NCI-H2227 (cell line): ENCODE results near the gene TLE4.
"Not testable (repeated sequence)": the region's sequence is repeated elsewhere in the genome, so short reads cannot be mapped to it uniquely, and the experiment has no call there.

Experiments used
- DNase-seq: peaks from one replicate; lab custom pipeline; 2025; ENCODE audit not compliant: unreplicated experiment; lab: John Stamatoyannopoulos, UW

Gene TLE4

DNA sequence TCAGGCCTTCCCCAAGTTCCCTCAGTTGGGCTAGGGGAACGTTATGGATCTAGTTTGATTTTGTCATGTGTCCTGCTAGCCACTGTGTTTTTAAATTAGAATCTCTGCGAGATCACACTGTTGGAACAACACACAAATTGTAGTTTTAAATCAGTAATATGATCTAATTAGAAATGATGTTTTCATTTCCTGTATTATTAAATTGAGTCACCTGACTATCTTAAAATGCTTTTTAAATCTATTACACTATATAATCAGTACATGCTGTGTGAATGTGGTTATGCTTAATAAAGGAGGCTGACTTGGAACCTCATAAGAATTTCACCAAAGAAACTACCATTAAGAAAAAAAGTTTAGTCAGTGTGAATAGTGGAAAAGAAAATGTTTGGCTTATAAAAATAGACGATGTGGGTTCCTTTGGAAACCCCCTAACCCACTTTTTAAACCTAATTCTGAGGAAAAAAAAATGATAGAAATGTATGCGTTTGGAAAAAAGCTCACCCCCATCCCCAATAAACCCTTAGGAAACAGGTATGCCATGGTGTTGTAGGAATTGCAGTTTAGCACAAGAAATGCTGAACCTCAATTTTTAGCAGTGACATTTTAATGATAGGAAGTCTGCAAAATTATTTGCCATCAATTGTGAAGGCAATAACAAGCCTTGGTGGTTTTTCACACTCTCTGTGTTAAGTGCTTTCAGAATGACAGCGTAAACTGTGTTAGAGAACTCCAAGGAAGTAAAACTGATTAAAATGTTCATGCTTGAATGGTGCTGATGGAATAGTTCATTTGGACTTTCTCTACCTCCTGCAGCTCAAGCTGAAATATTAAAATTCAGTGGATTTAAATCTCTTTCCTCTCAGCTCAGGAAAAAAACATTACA lies 59.0 kb downstream of the TLE4 start:
- no peak for DNase-seq

DNA sequence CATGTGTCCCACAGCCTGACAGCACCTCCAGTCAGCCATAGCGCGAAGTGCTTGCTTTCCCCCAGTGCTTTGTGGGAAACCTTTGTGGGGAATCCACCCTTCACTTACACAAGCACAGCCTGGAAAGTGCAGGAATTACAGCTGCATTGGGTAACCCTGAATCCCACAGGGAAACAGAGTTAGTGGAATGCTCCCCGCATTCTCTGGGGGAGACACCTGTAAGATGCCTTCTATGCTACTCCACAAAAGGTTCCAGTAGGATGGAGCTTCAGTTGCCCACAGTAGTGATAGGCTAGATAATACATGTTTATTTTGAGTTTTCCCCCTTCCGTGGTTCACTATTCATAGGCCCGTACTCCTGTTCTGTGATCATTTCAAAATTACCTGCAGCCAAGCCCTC lies 60.3 kb downstream of the TLE4 start:
- DNase-seq: no peak

DNA sequence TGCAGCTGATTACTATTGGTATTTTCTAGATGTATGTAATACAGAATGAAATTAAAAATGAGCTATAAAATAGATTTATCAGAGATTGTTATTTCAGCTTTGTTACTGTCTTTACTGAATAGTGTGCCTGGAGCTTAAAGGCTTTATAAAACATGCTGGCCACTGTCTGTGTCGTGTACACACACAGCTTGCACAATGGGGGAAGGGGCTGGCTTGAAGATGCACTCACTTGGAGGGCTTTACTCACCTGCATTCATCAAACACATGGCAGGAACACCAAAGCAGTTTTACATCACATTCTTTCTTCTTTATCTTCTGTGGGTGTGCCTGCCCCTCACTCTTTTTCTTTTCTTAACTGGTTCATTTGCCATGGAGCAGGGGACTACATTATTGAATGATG lies 60.9 kb downstream of the TLE4 start:
- DNase-seq: no peak

DNA sequence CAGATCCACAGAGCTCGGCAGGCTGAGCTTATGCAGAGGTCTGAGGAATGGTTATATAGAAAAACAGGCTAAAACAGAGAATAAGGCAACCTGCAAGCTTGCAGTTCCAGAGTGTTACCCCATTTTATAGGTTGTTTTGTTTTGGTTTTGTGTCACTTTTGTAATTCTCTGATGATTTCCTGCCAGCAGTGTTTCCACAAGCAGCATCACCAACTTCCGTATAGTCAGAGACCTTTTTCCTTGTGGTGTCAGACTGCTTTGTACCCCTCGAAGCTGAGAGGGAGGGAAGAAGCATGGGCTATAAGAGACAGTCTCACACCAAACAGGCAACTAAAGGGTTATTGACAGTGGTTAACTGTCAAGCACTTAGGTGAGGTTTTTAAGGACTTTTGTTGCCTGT lies 61.8 kb downstream of the TLE4 start:
- no peak for DNase-seq

DNA sequence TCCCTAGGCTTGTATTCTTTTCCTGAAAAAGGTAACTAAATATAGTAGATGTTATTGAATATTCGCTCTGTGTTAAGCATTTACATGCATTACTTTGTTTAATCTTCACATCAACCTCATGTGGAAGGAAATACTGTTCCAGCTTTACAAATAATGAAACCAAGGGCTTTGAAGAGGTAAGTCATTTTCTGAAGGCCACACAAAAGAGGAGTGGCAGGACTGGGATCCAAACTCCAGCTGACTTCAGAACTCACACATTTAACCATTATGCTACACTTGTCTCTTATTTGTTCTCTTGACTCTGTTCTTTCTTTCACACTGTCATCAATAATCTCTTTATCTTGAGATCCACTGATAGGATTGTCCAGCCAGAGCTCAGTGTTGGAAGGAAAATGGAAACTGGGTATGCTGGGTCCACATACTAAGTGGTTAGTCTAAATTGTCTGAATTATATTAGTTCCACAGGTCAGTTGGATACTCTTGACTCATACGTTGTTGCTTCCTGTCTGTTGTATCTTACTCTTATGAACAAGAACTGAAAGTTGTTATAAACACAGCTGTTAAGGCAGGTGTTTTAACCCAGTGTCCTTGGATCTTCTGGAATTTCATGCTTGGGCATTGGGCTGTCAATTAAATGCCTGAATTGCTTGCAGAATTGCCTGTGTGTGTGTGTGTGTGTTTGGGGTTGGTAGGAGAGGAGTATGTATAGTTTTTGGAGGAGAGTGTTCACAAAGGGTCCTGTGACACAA lies 65.6 kb downstream of the TLE4 start:
- no peak for DNase-seq

DNA sequence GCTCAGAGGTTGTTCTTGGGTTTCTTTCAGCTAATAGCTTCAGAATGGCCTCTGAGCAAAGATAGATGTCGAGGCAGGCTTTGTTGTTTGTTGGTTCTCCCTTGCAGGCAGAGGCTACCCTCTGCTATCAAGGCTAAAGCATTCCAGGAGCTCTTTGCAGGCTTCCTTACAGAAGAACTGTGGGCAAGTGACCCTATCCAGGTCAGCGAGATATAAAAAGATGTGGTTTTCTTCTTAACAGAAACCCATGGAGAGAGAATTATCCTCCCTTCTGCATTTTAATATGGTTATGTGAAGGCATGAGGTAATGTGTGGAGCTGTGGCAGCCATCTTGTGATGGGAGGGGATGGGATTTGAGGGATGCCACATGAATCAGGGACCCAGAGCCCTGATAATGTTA lies 67.0 kb downstream of the TLE4 start:
- DNase-seq: no peak

DNA sequence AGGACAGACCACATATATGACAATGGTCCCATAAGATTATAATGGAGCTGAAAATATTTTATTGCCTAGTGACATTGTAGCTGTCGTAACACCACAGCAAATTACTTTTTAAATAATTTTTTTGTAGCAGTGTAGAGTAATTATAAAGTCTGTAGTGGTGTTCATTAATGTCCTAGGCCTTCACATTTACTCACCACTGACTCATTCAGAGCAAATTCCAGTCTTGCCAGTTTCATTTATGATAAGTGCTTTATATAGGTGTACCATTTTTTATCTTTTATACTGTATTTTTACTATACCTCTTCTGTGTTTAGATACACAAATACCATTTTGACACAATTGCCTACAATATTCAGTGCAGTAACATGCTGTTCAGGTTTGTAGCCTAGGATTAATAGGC lies 67.6 kb downstream of the TLE4 start:
- no peak for DNase-seq

DNA sequence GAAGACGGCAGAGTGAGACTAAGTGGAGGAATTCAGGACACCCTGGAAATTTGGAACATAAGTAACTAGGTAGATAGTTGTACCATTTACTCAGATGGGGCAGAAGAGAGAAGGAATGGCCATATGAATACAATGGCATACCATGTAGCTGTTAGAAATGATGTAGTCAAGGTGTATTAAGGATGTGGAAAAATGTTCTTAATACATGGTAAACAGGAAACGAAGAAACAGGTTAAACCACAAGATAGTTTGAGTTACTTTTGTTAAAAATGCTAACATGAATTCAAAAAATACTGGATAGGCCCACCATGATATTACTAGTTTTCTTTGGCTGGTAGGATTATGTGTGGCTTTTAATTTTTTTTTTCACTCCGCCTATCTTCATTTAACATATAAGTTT lies 68.3 kb downstream of the TLE4 start:
- not testable (repeated sequence) for DNase-seq

DNA sequence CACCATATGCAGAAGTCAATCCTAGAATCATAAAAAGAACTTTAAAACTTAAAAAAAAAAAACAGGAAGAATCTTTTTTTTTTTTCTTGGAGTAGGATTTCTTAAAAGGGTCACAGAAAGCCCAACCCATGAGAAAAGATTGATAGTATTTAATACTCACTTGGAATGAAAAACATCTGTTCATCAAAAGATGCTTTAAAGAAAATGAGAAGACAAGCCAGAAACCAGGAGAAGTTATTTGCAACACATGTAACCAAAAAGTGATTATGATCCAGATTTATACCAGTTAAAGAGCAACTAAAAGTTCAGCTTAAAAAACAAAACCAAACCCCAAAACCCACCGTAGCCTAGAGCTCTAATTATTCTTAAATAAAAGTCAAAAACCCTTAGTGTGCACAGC lies 69.3 kb downstream of the TLE4 start:
- DNase-seq: no peak

DNA sequence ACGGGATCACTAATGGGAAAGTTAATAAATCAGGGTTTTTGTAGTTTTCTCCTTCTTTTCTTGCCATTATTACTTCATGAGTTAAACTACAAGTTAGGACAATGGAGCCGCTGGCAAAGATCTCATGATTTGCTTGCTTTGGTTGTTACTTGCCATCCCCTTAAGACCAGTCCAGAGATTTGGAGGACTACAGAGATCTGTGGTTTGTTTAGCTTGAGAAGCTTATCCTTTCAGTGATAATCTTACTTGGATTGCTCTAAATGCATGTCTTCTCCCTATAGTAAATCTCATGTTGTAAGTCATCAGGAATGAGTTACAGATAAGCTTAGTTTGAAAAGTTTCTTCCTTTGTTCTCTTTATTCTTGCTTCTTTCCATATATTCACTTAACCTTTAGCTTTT lies 70.9 kb downstream of the TLE4 start:
- DNase-seq: no peak

DNA sequence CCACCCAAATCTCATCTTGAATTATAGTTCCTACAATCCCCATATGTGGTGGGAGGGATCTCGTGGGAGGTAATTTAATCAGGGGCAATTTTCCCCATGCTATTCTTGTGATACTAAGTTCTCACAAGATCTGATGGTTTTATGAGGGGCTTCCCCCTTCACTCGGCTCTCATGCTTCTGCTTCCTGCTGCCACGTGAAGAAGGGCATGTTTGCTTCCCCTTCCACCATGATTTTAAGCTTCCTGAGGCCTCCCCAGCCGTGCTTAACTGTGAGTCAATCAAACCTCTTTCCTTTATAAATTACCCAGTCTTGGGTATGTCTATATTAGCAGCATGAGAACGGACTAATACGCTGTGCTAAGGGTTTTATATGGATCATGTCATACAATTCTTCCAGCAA lies 72.3 kb downstream of the TLE4 start:
- DNase-seq: no peak

DNA sequence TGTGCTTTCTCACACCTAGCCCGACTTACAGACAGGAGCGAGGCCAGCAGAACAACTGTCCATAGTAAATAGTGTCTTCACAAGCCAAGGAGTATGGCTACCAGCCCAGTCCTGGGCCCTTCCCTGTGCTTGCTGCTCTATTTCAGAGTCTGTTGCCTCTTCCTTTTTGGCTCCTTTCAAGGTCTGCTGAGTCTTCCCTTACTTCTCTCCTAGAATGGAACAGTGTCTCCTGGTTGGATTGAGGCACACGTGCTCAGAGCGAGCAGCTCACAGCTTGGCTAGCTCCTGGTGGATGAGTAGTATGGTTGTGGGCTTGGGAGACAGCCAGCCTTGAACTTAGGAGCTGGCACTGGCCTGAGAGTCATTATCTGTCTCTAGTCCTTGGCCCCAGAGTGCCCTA lies 72.8 kb downstream of the TLE4 start:
- no peak for DNase-seq

DNA sequence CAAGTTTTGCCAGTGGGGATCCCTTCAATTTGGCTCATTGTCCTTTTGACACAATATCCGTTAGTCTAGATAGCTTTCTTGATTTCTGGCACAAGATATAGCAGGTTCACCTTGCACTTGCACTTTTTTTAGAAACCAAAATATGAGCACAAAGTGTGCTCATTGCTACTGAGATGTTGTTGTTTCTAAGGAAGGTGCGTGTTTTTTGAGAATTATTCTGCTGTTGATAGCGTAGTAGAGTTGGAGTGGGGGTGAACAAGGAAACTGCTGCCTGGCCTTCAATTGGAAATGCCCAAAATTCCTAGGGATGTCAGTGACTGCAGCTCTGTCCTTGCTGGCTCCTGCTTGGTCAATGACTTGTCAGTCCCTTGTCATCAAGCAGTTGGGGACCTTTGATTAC lies 73.3 kb downstream of the TLE4 start:
- DNase-seq: no peak

DNA sequence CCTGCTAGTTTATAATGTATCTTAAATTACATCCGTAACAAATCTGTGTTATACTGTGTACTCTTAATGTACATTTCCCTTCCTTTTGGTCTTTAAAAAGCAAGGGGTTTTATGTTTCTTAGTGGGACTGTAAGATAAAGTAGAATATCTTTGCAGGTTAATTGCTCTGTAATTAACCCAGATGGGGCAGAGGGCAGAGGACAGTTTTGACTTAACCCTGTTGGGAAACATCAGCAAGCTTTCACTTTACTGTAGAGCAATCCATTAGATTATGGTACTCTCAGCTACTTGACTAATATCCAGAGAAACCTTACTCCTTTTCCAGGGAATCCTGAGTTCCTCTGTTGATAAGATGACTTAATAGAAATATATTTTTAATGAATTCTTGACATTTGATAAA lies 74.3 kb downstream of the TLE4 start:
- DNase-seq: no peak

DNA sequence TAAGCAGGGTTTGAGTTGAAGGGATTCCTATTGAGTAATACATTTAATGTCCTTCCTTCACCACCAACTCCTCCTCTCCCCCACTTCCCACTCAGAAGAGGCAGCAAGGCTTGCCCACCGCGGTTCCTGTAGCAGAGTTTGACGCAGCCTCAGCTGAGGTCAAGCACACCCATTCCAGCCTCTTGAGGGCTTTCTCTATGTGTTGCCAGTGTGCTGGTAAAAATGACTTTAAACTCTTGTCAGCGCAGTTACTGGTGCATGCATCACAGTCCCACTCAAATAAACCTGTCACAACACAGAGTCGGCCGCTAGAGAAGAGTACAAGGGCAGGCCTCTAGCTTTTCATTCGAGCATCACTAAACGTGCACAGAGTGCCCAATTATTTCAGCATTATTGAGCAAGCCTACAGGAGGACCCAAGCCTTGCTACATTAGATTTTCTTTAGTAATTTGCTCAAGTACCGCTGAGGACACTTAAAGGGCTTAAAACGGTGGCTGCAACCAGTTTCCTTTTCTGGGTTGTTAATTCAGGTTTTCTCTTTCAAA lies 79.6 kb downstream of the TLE4 start:
- DNase-seq: peak; percentile 88

DNA sequence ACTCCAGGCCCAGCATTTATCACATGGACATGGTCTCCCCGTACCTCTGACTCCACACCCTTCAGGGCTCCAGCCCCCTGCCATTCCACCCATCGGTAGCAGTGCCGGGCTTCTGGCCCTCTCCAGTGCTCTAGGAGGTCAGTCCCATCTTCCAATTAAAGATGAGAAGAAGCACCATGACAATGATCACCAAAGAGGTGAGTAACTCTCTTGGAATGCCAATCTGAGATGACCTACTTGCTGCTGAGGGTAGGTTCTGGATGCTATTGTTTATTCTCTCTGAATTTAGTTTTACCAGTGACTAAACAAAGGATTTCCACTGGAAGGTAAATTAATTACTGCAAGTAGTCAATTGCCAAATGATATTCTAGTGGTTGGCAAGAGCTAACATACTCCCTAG lies 80.8 kb downstream of the TLE4 start:
- DNase-seq: no peak

DNA sequence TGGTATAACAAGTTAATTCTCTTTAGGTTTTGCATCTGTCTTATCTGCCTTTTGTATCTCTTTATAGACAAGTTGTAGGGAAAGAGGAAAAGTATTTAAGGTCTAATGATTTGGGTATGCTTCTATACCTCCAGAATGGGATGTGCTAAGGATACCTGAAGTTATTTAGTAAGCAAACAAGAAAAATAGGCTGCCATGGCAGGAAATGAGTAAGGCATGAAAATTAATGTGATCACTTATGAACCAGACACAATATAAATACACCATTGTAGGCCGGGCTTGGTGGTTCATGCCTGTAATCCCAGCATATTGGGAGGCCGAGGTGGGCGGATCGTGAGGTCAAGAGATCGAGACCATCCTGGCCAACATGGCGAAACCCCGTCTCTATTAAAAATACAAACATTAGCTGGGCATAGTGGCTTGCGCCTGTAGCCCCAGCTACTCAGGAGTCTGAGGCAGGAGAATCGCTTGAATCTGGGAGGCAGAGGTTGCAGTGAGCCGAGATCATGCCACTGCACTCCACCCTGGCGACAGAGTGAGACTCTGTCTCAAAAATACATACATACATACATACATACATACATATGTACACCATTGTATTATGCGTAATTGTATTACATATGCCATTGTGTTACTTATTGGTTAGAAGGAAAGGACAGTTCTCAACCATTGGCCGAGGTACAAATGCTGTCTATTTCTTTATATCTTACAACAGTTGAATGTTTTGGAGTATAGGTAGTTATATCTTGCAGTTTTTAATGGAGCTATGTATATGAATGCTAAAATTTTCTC lies 83.0 kb downstream of the TLE4 start:
- not testable (repeated sequence) for DNase-seq

DNA sequence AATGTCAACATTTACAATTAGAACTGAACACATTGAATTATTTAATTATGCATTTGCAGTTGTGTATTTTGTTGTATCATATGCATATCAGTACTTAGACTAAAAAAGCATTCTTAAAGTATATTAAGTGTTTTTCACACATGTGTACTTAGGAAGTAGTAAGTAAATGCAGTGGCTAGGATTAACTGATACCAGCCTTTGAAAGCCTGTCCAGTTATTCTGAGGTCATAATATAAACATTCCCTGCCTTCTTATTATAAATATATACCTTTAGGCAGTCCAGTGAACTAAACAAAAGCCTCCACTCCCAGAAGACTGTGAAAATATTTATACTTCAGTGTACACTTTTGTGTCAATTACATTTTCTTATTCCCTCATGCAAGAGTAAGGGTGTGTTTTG lies 83.8 kb downstream of the TLE4 start:
- DNase-seq: no peak

DNA sequence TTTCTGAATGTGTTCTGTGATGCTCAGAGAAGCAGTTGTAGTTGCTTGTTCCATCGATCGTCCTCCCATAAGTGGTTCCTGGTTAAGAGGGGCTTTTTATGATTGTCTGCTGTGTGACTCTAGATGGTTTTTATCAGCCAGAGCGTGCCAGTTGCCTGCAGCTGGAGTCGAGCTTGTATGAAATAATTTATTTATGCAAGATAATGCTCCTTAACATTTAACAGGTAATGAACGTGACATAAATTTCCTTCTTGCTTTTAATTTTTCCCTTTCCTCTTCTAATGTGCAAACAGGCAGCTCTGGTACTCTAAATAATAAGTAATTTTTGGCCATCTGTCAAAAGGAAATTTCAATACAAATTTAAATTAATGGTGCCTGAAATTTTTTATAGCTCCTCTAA lies 84.4 kb downstream of the TLE4 start:
- peak; percentile 15 for DNase-seq

DNA sequence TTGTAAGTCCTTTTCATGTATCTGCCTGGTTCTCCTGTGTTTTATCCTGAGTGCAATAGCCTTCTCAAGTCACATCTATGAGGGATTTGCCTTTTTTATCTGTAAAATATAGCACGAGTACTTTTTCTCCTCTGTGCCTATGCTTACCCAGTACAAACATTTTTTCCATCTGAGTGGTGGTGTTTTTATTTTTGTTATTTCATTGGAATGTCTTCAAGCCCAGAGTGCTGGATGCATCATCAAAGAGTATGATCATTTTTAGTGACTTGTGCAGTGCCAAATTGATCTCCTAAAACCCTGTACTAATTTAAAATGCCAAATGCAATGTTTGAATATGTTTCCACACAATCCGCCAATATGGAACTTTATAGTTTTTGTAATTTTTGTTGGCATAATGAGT lies 86.1 kb downstream of the TLE4 start:
- DNase-seq: no peak

DNA sequence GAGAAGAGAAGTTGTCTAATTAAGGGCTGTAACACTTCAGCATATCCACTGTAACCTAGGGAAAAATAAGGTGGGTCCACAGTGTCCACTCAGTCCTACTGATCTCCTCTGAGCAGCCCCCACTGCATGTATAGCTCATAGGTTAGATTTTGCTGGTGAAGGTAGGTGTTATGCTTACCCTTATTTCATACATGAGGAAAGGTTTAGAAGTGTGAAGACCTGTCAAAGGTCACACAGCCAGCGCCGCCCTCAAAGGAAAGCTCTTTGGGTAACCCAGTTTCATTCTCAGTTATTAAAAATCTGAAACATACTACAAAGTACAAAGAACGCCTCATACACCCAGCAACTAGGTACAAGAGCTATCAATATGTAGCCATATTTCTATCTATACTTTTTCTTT lies 87.2 kb downstream of the TLE4 start:
- DNase-seq: no peak
